HEK293 (cell line): Measurements from ENCODE around the gene KCTD19.
A peak's percentile ranks its signal among the peaks of the same experiment; 100 is the strongest.
"Not testable (repeated sequence)": the region's sequence is repeated elsewhere in the genome, so short reads cannot be mapped to it uniquely, and the experiment has no call there.

ENCODE experiments used
- CTCF ChIA-PET: fragments of 350-600 bp; formaldehyde crosslinking; extraction: SDS; loops from one replicate; lab custom pipeline; 2021; ENCODE audit warnings: antibody characterized with exemption; lab: Yijun Ruan, JAX
- POLR2A ChIA-PET: fragments of 300-600 bp; formaldehyde crosslinking; extraction: SDS; loops from one replicate; lab custom pipeline; 2020; ENCODE audit warnings: antibody characterized with exemption, inconsistent platforms; lab: Yijun Ruan, JAX
- H3K27ac ChIP-seq: fragments of 200-500 bp; sonication (Bioruptor generic); 2 replicates; pipeline ENCODE4 v1.5.1; 2014; ENCODE audit warnings: low read depth, low read length, control low read depth, inconsistent platforms; ENCODE audit errors: extremely low read depth
- H3K36me3 ChIP-seq, 2 experiments: fragments of 200-500 bp in 1 of 2; sonication (Bioruptor generic) in 1 of 2; 1 replicate in 1 of 2; 2 replicates in 1 of 2; pipeline ENCODE4 v1.5.1; 2014 to 2017; ENCODE audit warnings: inconsistent platforms in 2 of 2, low read length in 2 of 2; ENCODE audit not compliant: control insufficient read depth in 2 of 2, insufficient read depth in 1 of 2
- H3K4me1 ChIP-seq: fragments of 200-500 bp; sonication (Bioruptor generic); 2 replicates; pipeline ENCODE4 v1.5.1; 2014; ENCODE audit warnings: mild to moderate bottlenecking, low read length, inconsistent platforms; ENCODE audit not compliant: control insufficient read depth, insufficient read depth
- H3K4me3 ChIP-seq: 2 replicates; pipeline ENCODE4 v1.5.1; 2011; ENCODE audit warnings: low read depth, mild to moderate bottlenecking, control low read depth, low read length, moderate library complexity
- H3K9me3 ChIP-seq: fragments of 200-500 bp; sonication (Bioruptor generic); 2 replicates; pipeline ENCODE4 v1.5.1; 2014; ENCODE audit warnings: low read depth, low read length, inconsistent platforms; ENCODE audit not compliant: control insufficient read depth, insufficient read depth
- GFI1B ChIP-seq: fragments of 450-650 bp; formaldehyde crosslinking; IDR thresholded peaks from 2 replicates; pipeline ENCODE4 v1.5.1; 2016; ENCODE audit warnings: missing biosample characterization, missing genetic modification characterization
- GLIS2 ChIP-seq: fragments of 450-650 bp; formaldehyde crosslinking; IDR thresholded peaks from 2 replicates; pipeline ENCODE4 v1.5.1; 2016; ENCODE audit warnings: missing biosample characterization, missing genetic modification characterization
- KLF10 ChIP-seq: fragments of 450-650 bp; IDR thresholded peaks from 2 replicates; pipeline ENCODE4 v1.5.1; 2018; ENCODE audit warnings: missing biosample characterization, mild to moderate bottlenecking, missing genetic modification characterization
- MYNN ChIP-seq: fragments of 450-650 bp; formaldehyde crosslinking; IDR thresholded peaks from 2 replicates; pipeline ENCODE4 v1.5.1; 2016; ENCODE audit warnings: missing biosample characterization, missing genetic modification characterization, borderline replicate concordance
- OVOL3 ChIP-seq: fragments of 450-650 bp; formaldehyde crosslinking; IDR thresholded peaks from 2 replicates; pipeline ENCODE4 v1.5.1; 2016; ENCODE audit warnings: missing biosample characterization, missing genetic modification characterization
- REST ChIP-seq: fragments of 450-650 bp; formaldehyde crosslinking; IDR thresholded peaks from 2 replicates; pipeline ENCODE4 v1.5.1; 2016; ENCODE audit warnings: missing biosample characterization, missing genetic modification characterization
- SP2 ChIP-seq: fragments of 450-650 bp; formaldehyde crosslinking; IDR thresholded peaks from 2 replicates; pipeline ENCODE4 v1.5.1; 2016; ENCODE audit warnings: missing biosample characterization, missing genetic modification characterization
- WT1 ChIP-seq: fragments of 450-650 bp; formaldehyde crosslinking; IDR thresholded peaks from 2 replicates; pipeline ENCODE4 v1.5.1; 2016; ENCODE audit warnings: missing biosample characterization, missing genetic modification characterization
- YY2 ChIP-seq: fragments of 450-650 bp; formaldehyde crosslinking; IDR thresholded peaks from 2 replicates; pipeline ENCODE4 v1.5.1; 2016; ENCODE audit warnings: missing biosample characterization, missing genetic modification characterization
- ZBTB21 ChIP-seq: fragments of 450-650 bp; formaldehyde crosslinking; IDR thresholded peaks from 2 replicates; pipeline ENCODE4 v1.5.1; 2017; ENCODE audit warnings: missing biosample characterization, missing genetic modification characterization
- ZBTB48 ChIP-seq: fragments of 450-650 bp; formaldehyde crosslinking; IDR thresholded peaks from 2 replicates; pipeline ENCODE4 v1.5.1; 2016; ENCODE audit warnings: missing biosample characterization, missing genetic modification characterization
- ZNF140 ChIP-seq: fragments of 450-650 bp; formaldehyde crosslinking; IDR thresholded peaks from 2 replicates; pipeline ENCODE4 v1.5.1; 2016; ENCODE audit warnings: missing biosample characterization, missing genetic modification characterization
- ZNF148 ChIP-seq: fragments of 450-650 bp; formaldehyde crosslinking; IDR thresholded peaks from 2 replicates; pipeline ENCODE4 v1.5.0; 2017; ENCODE audit warnings: missing biosample characterization, missing genetic modification characterization, borderline replicate concordance
- ZNF2 ChIP-seq: fragments of 450-650 bp; formaldehyde crosslinking; IDR thresholded peaks from 2 replicates; pipeline ENCODE4 v1.5.1; 2016; ENCODE audit warnings: missing biosample characterization, missing genetic modification characterization
- ZNF211 ChIP-seq: fragments of 450-650 bp; formaldehyde crosslinking; IDR thresholded peaks from 2 replicates; pipeline ENCODE4 v1.5.1; 2016; ENCODE audit warnings: low read depth, missing biosample characterization, missing genetic modification characterization
- ZNF266 ChIP-seq: fragments of 450-650 bp; formaldehyde crosslinking; IDR thresholded peaks from 2 replicates; pipeline ENCODE4 v1.5.1; 2016; ENCODE audit warnings: missing biosample characterization, missing genetic modification characterization, low read depth
- ZNF354C ChIP-seq: fragments of 450-650 bp; formaldehyde crosslinking; IDR thresholded peaks from 2 replicates; pipeline ENCODE4 v1.5.1; 2016; ENCODE audit warnings: missing biosample characterization, missing genetic modification characterization, low read depth, borderline replicate concordance
- ZNF404 ChIP-seq: fragments of 450-650 bp; formaldehyde crosslinking; IDR thresholded peaks from 2 replicates; pipeline ENCODE4 v1.5.1; 2017; ENCODE audit warnings: missing biosample characterization, missing genetic modification characterization
- ZNF510 ChIP-seq: fragments of 450-650 bp; formaldehyde crosslinking; IDR thresholded peaks from 2 replicates; pipeline ENCODE4 v1.5.1; 2018; ENCODE audit warnings: mild to moderate bottlenecking, missing genetic modification characterization, missing biosample characterization; ENCODE audit not compliant: insufficient replicate concordance
- ZNF530 ChIP-seq: fragments of 450-650 bp; formaldehyde crosslinking; IDR thresholded peaks from 2 replicates; pipeline ENCODE4 v1.5.1; 2016; ENCODE audit warnings: low read depth, missing biosample characterization, missing genetic modification characterization
- ZNF629 ChIP-seq: fragments of 450-650 bp; formaldehyde crosslinking; IDR thresholded peaks from 2 replicates; pipeline ENCODE4 v1.5.1; 2017; ENCODE audit warnings: missing biosample characterization, missing genetic modification characterization
- ZNF664 ChIP-seq: fragments of 450-650 bp; formaldehyde crosslinking; IDR thresholded peaks from 2 replicates; pipeline ENCODE4 v1.5.1; 2016; ENCODE audit warnings: missing biosample characterization, missing genetic modification characterization
- ZNF677 ChIP-seq: fragments of 450-650 bp; IDR thresholded peaks from 2 replicates; pipeline ENCODE4 v1.5.0; 2018; ENCODE audit warnings: missing biosample characterization, mild to moderate bottlenecking, missing genetic modification characterization, moderate library complexity
- ZXDB ChIP-seq: fragments of 450-650 bp; formaldehyde crosslinking; IDR thresholded peaks from 2 replicates; pipeline ENCODE4 v1.5.1; 2016; ENCODE audit warnings: missing biosample characterization, missing genetic modification characterization
- TF ChIP-seq, protein P1 (sequence below): fragments of 450-650 bp; formaldehyde crosslinking; IDR thresholded peaks from 2 replicates; pipeline ENCODE4 v1.5.1; 2017; ENCODE audit warnings: missing biosample characterization, missing genetic modification characterization
- TF ChIP-seq, protein P2 (sequence below): fragments of 450-650 bp; formaldehyde crosslinking; IDR thresholded peaks from 2 replicates; pipeline ENCODE4 v1.5.1; 2016; ENCODE audit warnings: missing biosample characterization, missing genetic modification characterization

KCTD19 gene

DNA sequence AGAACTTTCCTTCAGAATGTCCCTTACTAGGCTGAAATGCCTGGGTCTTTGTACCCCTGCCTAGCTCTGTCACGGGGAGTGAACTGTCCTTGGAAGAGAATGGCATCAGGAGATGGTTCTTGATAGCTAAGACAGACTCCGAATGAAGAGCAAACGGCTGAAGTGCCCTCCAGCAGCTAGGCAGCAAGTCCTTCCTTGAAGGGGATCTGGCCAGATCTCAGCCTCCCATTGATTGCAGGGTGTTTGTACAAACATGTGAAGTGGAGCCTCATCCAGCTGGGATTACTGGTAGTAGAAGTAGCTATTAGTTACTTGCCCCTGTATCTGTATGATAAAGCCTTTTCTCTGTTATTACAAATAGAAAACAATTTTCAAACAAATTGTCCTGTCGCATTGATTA lies 31.0 kb upstream of the KCTD19 start:
- no peak for TF ChIP-seq SP2
- no peak for TF ChIP-seq GLIS2 (tag by site-specific recombination)
- TF ChIP-seq ZNF211 (tag by site-specific recombination): no peak
- no peak for TF ChIP-seq KLF10 (tag by site-specific recombination)
- TF ChIP-seq, protein P1, sequence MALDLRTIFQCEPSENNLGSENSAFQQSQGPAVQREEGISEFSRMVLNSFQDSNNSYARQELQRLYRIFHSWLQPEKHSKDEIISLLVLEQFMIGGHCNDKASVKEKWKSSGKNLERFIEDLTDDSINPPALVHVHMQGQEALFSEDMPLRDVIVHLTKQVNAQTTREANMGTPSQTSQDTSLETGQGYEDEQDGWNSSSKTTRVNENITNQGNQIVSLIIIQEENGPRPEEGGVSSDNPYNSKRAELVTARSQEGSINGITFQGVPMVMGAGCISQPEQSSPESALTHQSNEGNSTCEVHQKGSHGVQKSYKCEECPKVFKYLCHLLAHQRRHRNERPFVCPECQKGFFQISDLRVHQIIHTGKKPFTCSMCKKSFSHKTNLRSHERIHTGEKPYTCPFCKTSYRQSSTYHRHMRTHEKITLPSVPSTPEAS (tag by site-specific recombination): no peak
- no peak for TF ChIP-seq MYNN
- TF ChIP-seq ZNF677 (tag by site-specific recombination): no peak
- no peak for TF ChIP-seq YY2 (tag by site-specific recombination)
- TF ChIP-seq ZNF148: no peak
- TF ChIP-seq ZNF2: no peak
- TF ChIP-seq ZBTB48 (tag by site-specific recombination): no peak
- TF ChIP-seq, all 188 proteins: peak for 0
- ChIA-PET POLR2A (no interaction called here), CTCF (interaction anchor here (0.6 to 0.8 kb wide), 2 partner anchors 59 to 559 kb away, joined by 3 read pairs; no protein-coding TSS in a partner anchor)
- Histone ChIP-seq H3K36me3 (no peaks in the 10 kb centered on the region), H3K27ac (no peak overlapping the region), H3K4me1 (no peaks in the 10 kb centered on the region), H3K4me3 (no peak overlapping the region), H3K9me3 (no peaks in the 10 kb centered on the region)

GRCh38 chr16:67356396-67356795 lies 29.9 kb upstream of the KCTD19 start:
- TF ChIP-seq ZNF664 (tag by site-specific recombination) (no peak), ZNF354C (tag by site-specific recombination) (no peak), WT1 (tag by site-specific recombination) (peak; percentile 94), OVOL3 (tag by site-specific recombination) (no peak), ZNF530 (no peak)
- TF ChIP-seq, protein P2, sequence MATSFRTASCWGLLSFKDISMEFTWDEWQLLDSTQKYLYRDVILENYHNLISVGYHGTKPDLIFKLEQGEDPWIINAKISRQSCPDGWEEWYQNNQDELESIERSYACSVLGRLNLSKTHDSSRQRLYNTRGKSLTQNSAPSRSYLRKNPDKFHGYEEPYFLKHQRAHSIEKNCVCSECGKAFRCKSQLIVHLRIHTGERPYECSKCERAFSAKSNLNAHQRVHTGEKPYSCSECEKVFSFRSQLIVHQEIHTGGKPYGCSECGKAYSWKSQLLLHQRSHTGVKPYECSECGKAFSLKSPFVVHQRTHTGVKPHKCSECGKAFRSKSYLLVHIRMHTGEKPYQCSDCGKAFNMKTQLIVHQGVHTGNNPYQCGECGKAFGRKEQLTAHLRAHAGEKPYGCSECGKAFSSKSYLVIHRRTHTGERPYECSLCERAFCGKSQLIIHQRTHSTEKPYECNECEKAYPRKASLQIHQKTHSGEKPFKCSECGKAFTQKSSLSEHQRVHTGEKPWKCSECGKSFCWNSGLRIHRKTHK (tag by site-specific recombination): no peak
- TF ChIP-seq, all 188 proteins: peak for 1
- Histone ChIP-seq H3K4me3 (no peak overlapping the region), H3K4me1 (no peaks in the 10 kb centered on the region), H3K27ac (no peak overlapping the region), H3K9me3 (no peaks in the 10 kb centered on the region), H3K36me3 (no peaks in the 10 kb centered on the region)
- ChIA-PET CTCF (interaction anchor here (0.7 to 1.1 kb wide), 3 partner anchors 29 to 111 kb away, joined by 3 to 4 read pairs (median 3); no protein-coding TSS in a partner anchor), POLR2A (no interaction called here)

GRCh38 chr16:67352463-67352862 lies 25.9 kb upstream of the KCTD19 start:
- H3K4me1 ChIP-seq, H3K36me3 ChIP-seq, H3K27ac ChIP-seq, POLR2A ChIA-PET, H3K4me3 ChIP-seq, H3K9me3 ChIP-seq: not testable (repeated sequence)
- CTCF ChIA-PET: interaction anchor here (0.5 to 1.5 kb wide), 5 partner anchors 21 to 151 kb away, joined by 3 to 5 read pairs (median 4); no protein-coding TSS in a partner anchor
- TF ChIP-seq REST (tag by site-specific recombination) (peak; percentile 74; the same call in 1 of the 2 replicates), ZNF140 (tag by site-specific recombination) (peak; percentile 76; the same call in 1 of the 2 replicates), ZNF266 (peak; percentile 77; the same call in 1 of the 2 replicates), GFI1B (tag by site-specific recombination) (0 out of 2 replicates have a peak, but pooled peaks have one; percentile 42), ZNF510 (tag by site-specific recombination) (peak; percentile 74), ZNF404 (tag by site-specific recombination) (0 out of 2 replicates have a peak, but pooled peaks have one; percentile 26), ZBTB21 (tag by site-specific recombination) (peak; percentile 71), ZNF629 (tag by site-specific recombination) (peak; percentile 57), ZXDB (tag by site-specific recombination) (peak; percentile 84)
